ENCODE measurements around the gene SMG9. TPM values are rescaled to one million over a fixed set of nuclear protein-coding genes. Genes with fewer than 3 reads are reported as not detected.

SMG9 gene
- total and polyA plus RNA-seq, 2 of the 4 experiments (the other 2 are of a cell fraction): 4.8 to 24.3 TPM

DNA sequence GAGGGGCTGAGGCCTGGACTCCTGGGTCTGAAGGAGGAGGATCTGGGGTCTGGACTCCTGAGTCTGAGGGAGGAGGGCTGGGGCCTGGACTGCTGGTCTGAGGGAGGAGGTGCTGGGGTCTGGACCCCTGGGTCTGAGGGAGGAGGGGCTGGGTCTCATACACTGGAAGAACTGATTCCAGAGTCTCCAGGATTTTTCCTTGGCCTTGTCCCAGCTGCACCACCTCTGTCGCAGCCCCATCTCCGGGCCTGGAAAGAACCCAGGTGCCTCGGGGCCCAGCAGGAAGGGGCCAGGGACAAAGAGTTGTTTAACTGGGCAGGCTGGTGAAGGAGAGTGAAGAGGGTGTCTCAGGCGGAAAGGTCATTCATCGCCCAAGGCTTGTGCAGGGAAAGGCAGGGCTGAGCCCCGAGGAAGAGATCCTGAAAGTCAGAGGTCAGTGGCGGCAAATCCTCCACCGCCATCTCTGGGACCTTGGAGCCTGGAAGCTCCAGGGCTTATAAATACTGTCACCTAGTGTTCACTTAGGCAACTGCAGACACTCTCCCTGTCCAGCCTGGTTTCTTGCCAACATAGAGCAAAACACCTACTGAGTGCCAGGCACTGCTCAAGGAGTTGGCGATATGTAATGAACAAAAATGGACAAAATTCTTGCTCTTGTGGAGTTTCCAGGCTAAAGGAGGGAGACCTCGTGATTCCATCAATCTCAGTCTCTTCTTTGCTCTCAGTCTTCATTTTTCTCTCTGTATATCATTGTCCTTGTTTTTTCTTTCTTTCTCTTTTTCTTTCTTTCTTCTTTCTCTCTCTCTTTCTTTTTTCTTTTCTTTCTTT lies 30.4 kb upstream of the SMG9 start:
- Histone ChIP-seq H2AFZ (replicated peaks; ENCODE audit: low read length, poor library complexity) (peak overlapping the region; percentile 88), H3K27me3 (ENCODE audit: control insufficient read depth, insufficient read depth, low read length) (no peaks in the 10 kb centered on the region), H3K4me1 (ENCODE audit: control insufficient read depth, insufficient read depth, low read length) (peaks cover 12% of the 10 kb centered on the region), H3K18ac (ENCODE audit: low read depth, low read length) (peak overlapping the region; percentile 42), H3K56ac (ENCODE audit: extremely low read depth, insufficient read depth, low read length) (no peak overlapping the region), H2BK5ac (ENCODE audit: low read depth, low read length, poor library complexity, severe bottlenecking) (no peak overlapping the region), H3K23ac (ENCODE audit: low read depth, low read length) (no peak overlapping the region), H3K4me2 (ENCODE audit: low read depth, low read length) (peak overlapping the region; percentile 56), H3K4ac (ENCODE audit: low read depth, low read length) (peak overlapping the region; percentile 72), H3K79me1 (ENCODE audit: low read depth in 1 of 2, low read length in 2 of 2) (no peaks in the 10 kb centered on the region), H2BK120ac (ENCODE audit: low read depth, low read length) (peak overlapping the region; percentile 59), H3K14ac (replicated peaks; ENCODE audit: low read depth, low read length) (0 out of 2 replicates have a peak overlapping the region, but pooled peaks have one; percentile 17), H3K27ac (ENCODE audit: insufficient read depth, low read length) (peak overlapping the region; percentile 5), H4K20me1 (ENCODE audit: insufficient read depth, low read length) (no peaks in the 10 kb centered on the region), H3K9me1 (ENCODE audit: insufficient read depth, low read length) (peaks cover 8% of the 10 kb centered on the region), H4K8ac (ENCODE audit: low read depth in 2 of 2, low read length in 2 of 2) (peak overlapping the region; percentile 30 to 78; a peak in 3 of 4 replicates), H2BK15ac (ENCODE audit: low read depth, low read length) (peak overlapping the region; percentile 64; the same call in 1 of the 3 replicates), H2AK5ac (ENCODE audit: low read depth, low read length) (peak overlapping the region; percentile 77), H2BK20ac (ENCODE audit: low read depth, low read length) (peak overlapping the region; percentile 22), H4K5ac (ENCODE audit: low read depth, low read length) (peak overlapping the region; percentile 65), H3K4me3 (ENCODE audit: insufficient read depth, low read depth, low read length) (no peak overlapping the region), H2AK9ac (replicated peaks; ENCODE audit: low read depth, low read length, poor library complexity) (peak overlapping the region; percentile 66), H3K9ac (ENCODE audit: low read depth, low read length) (0 out of 2 replicates have a peak overlapping the region, but pooled peaks have one; percentile 22), H3K9me3 (ENCODE audit: control insufficient read depth, insufficient read depth, low read length) (no peaks in the 10 kb centered on the region), H3K36me3 (ENCODE audit: control insufficient read depth, insufficient read depth, low read length) (no peaks in the 10 kb centered on the region), H4K91ac (ENCODE audit: insufficient read depth, low read depth, low read length) (peak overlapping the region; percentile 49; the same call in 1 of the 2 replicates)
- no TSS peak for BruUV-seq (replicated peaks)
- intact Hi-C loops (cut with micrococcal nuclease): loop anchor here (1.0 kb wide), 3 partner anchors 40 to 188 kb away; no protein-coding TSS in a partner anchor
- CTCF ChIA-PET: interaction anchor here (0.6 to 1.8 kb wide), 5 partner anchors 11 to 40 kb away, joined by 3 to 7 read pairs (median 3); no protein-coding TSS in a partner anchor
- no CpG with 5 or more reads among the region's 10 CpGs for WGBS, 2 experiments (ENCODE audit: extremely low coverage in 2 of 2, insufficient read length in 1 of 2)
- ATAC-seq (ENCODE audit: low read depth) (peak; percentile 84), DNase-seq (peak; percentile 67)
- dilution Hi-C loops (cut with HindIII; ENCODE audit: low sequenced_read_pairs, unreplicated experiment): no loop called here
- in situ Hi-C loops (cut with MboI; ENCODE audit: low sequenced_read_pairs): loop anchor here (5.0 kb wide), 1 partner anchor 38 kb away; no protein-coding TSS in a partner anchor
- POLR2A ChIA-PET (ENCODE audit: unreplicated experiment): interaction anchor here (0.5 kb wide), 1 partner anchor 32 kb away, joined by 3 read pairs; no protein-coding TSS in a partner anchor
- no peak for TF ChIP-seq RFX5 (IDR thresholded peaks at IDR 0.05; ENCODE audit: low read depth, low read length)
- TF ChIP-seq, protein P1, sequence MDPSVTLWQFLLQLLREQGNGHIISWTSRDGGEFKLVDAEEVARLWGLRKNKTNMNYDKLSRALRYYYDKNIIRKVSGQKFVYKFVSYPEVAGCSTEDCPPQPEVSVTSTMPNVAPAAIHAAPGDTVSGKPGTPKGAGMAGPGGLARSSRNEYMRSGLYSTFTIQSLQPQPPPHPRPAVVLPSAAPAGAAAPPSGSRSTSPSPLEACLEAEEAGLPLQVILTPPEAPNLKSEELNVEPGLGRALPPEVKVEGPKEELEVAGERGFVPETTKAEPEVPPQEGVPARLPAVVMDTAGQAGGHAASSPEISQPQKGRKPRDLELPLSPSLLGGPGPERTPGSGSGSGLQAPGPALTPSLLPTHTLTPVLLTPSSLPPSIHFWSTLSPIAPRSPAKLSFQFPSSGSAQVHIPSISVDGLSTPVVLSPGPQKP (IDR thresholded peaks at IDR 0.05; ENCODE audit: borderline replicate concordance, low read depth, low read length): no peak
- TF ChIP-seq BHLHE40 (IDR thresholded peaks at IDR 0.05; ENCODE audit: low read depth, low read length): no peak
- TF ChIP-seq RAD21 (IDR thresholded peaks at IDR 0.05; ENCODE audit: low read length): peak; percentile 100
- peak; percentile 51; the same call in 1 of the 2 replicates for TF ChIP-seq POLR2A (IDR thresholded peaks at IDR 0.05; ENCODE audit: low read depth, low read length)
- TF ChIP-seq CHD1 (IDR thresholded peaks at IDR 0.05; ENCODE audit: low read depth, low read length): no peak
- TF ChIP-seq MXI1 (IDR thresholded peaks at IDR 0.05; ENCODE audit: borderline replicate concordance, low read depth, low read length): no peak
- TF ChIP-seq, protein P2, sequence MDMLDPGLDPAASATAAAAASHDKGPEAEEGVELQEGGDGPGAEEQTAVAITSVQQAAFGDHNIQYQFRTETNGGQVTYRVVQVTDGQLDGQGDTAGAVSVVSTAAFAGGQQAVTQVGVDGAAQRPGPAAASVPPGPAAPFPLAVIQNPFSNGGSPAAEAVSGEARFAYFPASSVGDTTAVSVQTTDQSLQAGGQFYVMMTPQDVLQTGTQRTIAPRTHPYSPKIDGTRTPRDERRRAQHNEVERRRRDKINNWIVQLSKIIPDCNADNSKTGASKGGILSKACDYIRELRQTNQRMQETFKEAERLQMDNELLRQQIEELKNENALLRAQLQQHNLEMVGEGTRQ (IDR thresholded peaks at IDR 0.05; ENCODE audit: low read depth, low read length): no peak
- TF ChIP-seq CTCF (conservative IDR thresholded peaks at IDR 0.05; ENCODE audit: low read depth, low read length): peak; percentile 99
- TF ChIP-seq FOS (IDR thresholded peaks at IDR 0.05; ENCODE audit: low read depth, low read length): no peak
- no peak for TF ChIP-seq NFE2L2 (IDR thresholded peaks at IDR 0.05; ENCODE audit: low read depth, low read length)
- TF ChIP-seq CEBPB (IDR thresholded peaks at IDR 0.05; ENCODE audit: low read depth, low read length): no peak
- no peak for TF ChIP-seq MAFK (IDR thresholded peaks at IDR 0.05; ENCODE audit: low read depth, low read length)
- TF ChIP-seq SMC3 (IDR thresholded peaks at IDR 0.05; ENCODE audit: low read depth, low read length): peak; percentile 96
